C4-2B (cell line): ENCODE results near the gene SLC5A2.

Experiments used
- H3K27ac ChIP-seq: fragments of 450-650 bp; 2 replicates; pipeline ENCODE4 v1.5.1; 2017
- ZFX ChIP-seq: fragments of 450-650 bp; IDR thresholded peaks from 2 replicates; pipeline ENCODE4 v1.6.1; 2017
- TF ChIP-seq, protein P1 (sequence below): fragments of 450-650 bp; conservative IDR thresholded peaks from 2 replicates; pipeline ENCODE4 v1.5.1; 2017; ENCODE audit warnings: mild to moderate bottlenecking

Gene SLC5A2

GRCh38 chr16:31489616-31490584, 7.0 kb downstream of the SLC5A2 start:
- no peak for TF ChIP-seq ZFX
- H3K27ac ChIP-seq: no peak overlapping the region

- TF ChIP-seq ZFX: no peak
- TF ChIP-seq, protein P1, sequence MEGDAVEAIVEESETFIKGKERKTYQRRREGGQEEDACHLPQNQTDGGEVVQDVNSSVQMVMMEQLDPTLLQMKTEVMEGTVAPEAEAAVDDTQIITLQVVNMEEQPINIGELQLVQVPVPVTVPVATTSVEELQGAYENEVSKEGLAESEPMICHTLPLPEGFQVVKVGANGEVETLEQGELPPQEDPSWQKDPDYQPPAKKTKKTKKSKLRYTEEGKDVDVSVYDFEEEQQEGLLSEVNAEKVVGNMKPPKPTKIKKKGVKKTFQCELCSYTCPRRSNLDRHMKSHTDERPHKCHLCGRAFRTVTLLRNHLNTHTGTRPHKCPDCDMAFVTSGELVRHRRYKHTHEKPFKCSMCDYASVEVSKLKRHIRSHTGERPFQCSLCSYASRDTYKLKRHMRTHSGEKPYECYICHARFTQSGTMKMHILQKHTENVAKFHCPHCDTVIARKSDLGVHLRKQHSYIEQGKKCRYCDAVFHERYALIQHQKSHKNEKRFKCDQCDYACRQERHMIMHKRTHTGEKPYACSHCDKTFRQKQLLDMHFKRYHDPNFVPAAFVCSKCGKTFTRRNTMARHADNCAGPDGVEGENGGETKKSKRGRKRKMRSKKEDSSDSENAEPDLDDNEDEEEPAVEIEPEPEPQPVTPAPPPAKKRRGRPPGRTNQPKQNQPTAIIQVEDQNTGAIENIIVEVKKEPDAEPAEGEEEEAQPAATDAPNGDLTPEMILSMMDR: no peak
- H3K27ac ChIP-seq: no peak overlapping the region
Measured at GRCh38 chr16:31491778-31492418, 9.0 kb downstream of the SLC5A2 start.

DNA sequence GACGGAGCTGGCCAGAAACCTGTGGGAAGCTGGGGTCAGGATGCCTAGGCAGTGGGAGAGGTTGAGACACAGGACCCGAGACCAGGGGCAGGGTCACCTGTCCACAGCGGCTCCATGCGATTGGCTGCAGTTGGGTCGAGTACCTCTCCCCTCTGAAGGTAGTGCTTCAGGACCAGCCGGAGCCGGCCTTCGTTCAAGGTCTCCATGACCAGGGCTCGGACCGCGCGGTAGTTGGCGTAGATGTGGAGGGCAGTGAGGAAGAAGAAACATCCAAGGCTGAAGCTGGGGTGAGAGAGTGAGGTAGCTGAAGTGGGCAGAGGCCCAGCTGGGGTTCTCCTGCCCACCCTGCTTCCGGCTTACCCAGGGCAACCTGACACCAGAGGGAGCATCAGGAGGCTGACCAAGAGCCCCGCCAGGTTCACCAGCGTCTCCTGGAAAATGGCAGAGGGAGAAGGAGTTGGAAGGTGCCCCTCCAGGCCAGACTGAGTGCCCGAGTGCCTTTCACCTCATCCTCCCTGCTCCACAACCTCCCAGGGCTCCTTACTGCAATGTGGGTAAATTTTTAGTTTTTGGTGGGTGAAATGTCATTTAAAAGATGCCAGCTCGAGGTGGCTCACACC, 10.7 kb downstream of the SLC5A2 start:
- TF ChIP-seq, protein P1: no peak
- TF ChIP-seq ZFX: no peak
- no peak overlapping the region for H3K27ac ChIP-seq

GRCh38 chr16:31496670-31497069, 13.7 kb downstream of the SLC5A2 start:
- H3K27ac ChIP-seq: no peak overlapping the region
- TF ChIP-seq, protein P1: no peak
- no peak for TF ChIP-seq ZFX

- no peak overlapping the region for H3K27ac ChIP-seq
- TF ChIP-seq ZFX: no peak
- TF ChIP-seq, protein P1: no peak
Measured at GRCh38 chr16:31498493-31498892, 15.6 kb downstream of the SLC5A2 start.

- TF ChIP-seq, protein P1: no peak
- TF ChIP-seq ZFX: no peak
- no peak overlapping the region for H3K27ac ChIP-seq
Measured at GRCh38 chr16:31499928-31500327, 17.0 kb downstream of the SLC5A2 start.

DNA sequence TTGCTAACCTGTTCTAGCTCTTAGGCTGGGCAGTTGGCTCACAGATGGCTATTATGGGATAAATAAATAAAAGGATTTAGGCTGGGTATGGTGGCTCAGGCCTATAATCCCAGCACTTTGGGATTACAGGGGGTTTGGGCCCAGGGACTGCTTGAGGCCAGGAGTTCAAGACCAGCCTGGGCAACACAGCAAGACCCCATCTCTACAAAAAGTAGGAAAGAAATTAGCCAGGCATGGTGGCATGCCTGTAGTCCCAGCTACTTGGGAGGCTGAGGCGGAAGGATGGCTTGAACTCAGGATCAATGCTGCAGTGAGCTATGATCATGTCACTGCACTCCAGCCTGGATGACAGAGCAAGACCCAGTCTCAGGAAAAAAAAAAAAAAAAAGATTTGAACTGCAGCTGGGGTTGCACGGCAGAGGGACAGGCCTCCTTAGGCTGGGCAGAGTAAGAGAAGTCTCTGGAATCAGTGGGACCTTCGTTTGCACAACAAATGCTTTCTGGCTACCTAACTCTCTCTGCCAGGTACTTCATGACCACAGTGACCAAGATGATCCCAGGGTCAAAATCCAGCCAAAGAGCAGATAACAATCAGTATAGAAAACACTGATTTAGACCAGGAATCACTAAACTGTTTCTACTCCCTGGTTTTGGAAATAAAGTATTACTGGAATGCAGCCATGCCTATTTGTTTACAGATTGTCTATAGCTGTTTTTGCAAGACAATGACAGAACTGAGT, 18.5 kb downstream of the SLC5A2 start:
- no peak overlapping the region for H3K27ac ChIP-seq
- TF ChIP-seq, protein P1: no peak
- no peak for TF ChIP-seq ZFX
